SU-DHL-6 (cell line): Measurements from ENCODE around the gene BRAT1.

Experiments
- H2AFZ ChIP-seq: fragments of 200-600 bp; sonication (generic); 2 replicates; pipeline ENCODE4 v1.6.1; 2014; ENCODE audit warnings: low read depth, mild to moderate bottlenecking, moderate library complexity, mixed read lengths, antibody characterized with exemption, low read length; ENCODE audit not compliant: severe bottlenecking
- H3F3A ChIP-seq: fragments of 200-600 bp; shearing (Covaris generic); 2 replicates; pipeline ENCODE4 v1.6.0; 2016; ENCODE audit warnings: antibody characterized with exemption, mild to moderate bottlenecking; ENCODE audit not compliant: insufficient read depth
- H3K27ac ChIP-seq: fragments of 200-600 bp; sonication (generic); 2 replicates; pipeline ENCODE4 v1.5.1; 2016; ENCODE audit warnings: low read depth, mild to moderate bottlenecking, low read length, moderate library complexity, mixed read lengths
- H3K27me3 ChIP-seq: fragments of 200-600 bp; sonication (generic), shearing (Covaris generic); 2 replicates; pipeline ENCODE4 v1.6.0; 2014; ENCODE audit warnings: mild to moderate bottlenecking, low read length
- H3K36me3 ChIP-seq: fragments of 200-600 bp; sonication (generic); 2 replicates; pipeline ENCODE4 v1.6.1; 2014; ENCODE audit warnings: mild to moderate bottlenecking, low read length, mixed read lengths
- H3K4me2 ChIP-seq: fragments of 300-600, 200-600 bp; shearing (Covaris generic), sonication (generic); 2 replicates; pipeline ENCODE4 v1.6.0; 2014; ENCODE audit warnings: low read length, low read depth, mild to moderate bottlenecking; ENCODE audit not compliant: poor library complexity, severe bottlenecking
- H3K4me3 ChIP-seq: fragments of 200-600 bp; sonication (generic); 2 replicates; pipeline ENCODE4 v1.5.1; 2014; ENCODE audit warnings: antibody characterized with exemption, low read length, mild to moderate bottlenecking, mixed read lengths; ENCODE audit not compliant: insufficient read depth, poor library complexity, severe bottlenecking
- H3K79me2 ChIP-seq: fragments of 200-600 bp; sonication (generic); 2 replicates; pipeline ENCODE4 v1.6.1; 2014; ENCODE audit warnings: mild to moderate bottlenecking, low read length, moderate library complexity; ENCODE audit not compliant: insufficient read depth
- H3K9ac ChIP-seq: fragments of 200-600 bp; sonication (generic); 2 replicates; pipeline ENCODE4 v1.7.0; 2014; ENCODE audit warnings: mild to moderate bottlenecking, low read length
- H3K9me2 ChIP-seq: fragments of 200-600 bp; sonication (generic); replicated peaks from 2 replicates; pipeline ENCODE4 v1.6.1; 2014; ENCODE audit warnings: low read length; ENCODE audit not compliant: insufficient read depth
- H3K9me3 ChIP-seq: fragments of 200-600 bp; sonication (generic); 2 replicates; pipeline ENCODE4 v1.6.1; 2014; ENCODE audit warnings: low read length, mixed read lengths; ENCODE audit not compliant: insufficient read depth
- H4K20me1 ChIP-seq: fragments of 200-600 bp; sonication (generic); 2 replicates; pipeline ENCODE4 v1.6.1; 2014; ENCODE audit warnings: low read depth, mild to moderate bottlenecking, antibody characterized with exemption, low read length, moderate library complexity, mixed read lengths
- EZH2phosphoT487 ChIP-seq: fragments of 200-600 bp; sonication (generic), shearing (Covaris generic); conservative IDR thresholded peaks from 2 replicates; pipeline ENCODE4 v1.6.1; 2018; ENCODE audit warnings: mild to moderate bottlenecking, antibody characterized with exemption, low read length, moderate library complexity, mixed read lengths
- TF ChIP-seq, protein P1 (sequence below): fragments of 200-600 bp; sonication (generic); IDR thresholded peaks from one replicate; pipeline ENCODE4 v1.5.1; 2017; ENCODE audit warnings: antibody characterized with exemption, mild to moderate bottlenecking, low read length, moderate library complexity; ENCODE audit not compliant: insufficient read depth, poor library complexity, severe bottlenecking

The BRAT1 gene

DNA sequence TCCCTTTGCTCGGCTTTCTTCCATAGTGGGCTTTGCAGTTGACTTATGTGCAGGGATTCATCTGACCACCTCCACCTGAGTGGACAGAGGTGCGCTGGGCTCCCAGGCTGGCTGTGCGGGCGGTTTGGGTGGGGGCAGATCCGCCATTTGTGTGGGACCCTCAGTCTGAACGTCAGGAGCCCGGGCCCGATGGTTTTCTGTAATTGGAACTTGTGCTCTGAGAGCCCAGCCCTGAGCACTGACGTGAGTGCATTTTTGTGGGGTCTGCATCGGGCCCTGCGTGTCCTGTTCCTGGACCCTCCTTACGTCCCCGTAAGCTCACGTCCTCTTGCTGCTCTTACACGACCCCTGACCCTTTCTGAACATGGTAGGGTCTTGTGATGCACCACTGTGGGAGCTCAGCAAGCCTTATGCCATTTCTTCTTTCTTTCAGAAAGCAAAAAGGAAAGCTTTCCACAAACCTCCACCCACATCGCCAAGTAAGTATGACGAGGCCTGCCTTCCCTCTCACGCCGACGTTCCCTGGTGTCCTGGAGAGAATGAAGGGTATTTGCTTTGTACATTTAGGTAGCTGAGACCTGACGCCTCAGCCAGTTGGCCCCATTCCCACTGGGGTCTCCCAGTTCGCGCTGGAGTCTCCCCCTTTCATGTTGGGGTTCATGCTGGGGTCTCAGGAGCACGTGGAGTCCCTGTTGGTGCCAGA lies 13.3 kb upstream of the BRAT1 start:
- H3K79me2 ChIP-seq, result no peaks in the 10 kb centered on the region
- no peaks in the 10 kb centered on the region for H3F3A ChIP-seq
- no peak overlapping the region for H3K4me3 ChIP-seq
- H3K27ac ChIP-seq, result no peak overlapping the region
- H3K27me3 ChIP-seq, result no peaks in the 10 kb centered on the region
- no peak overlapping the region for H2AFZ ChIP-seq
- no peaks in the 10 kb centered on the region for H4K20me1 ChIP-seq
- H3K9me2 ChIP-seq, result no peaks in the 10 kb centered on the region
- H3K36me3 ChIP-seq, result no peaks in the 10 kb centered on the region
- H3K9me3 ChIP-seq, result no peaks in the 10 kb centered on the region
- no peak for TF ChIP-seq EZH2phosphoT487
- TF ChIP-seq, protein P1, sequence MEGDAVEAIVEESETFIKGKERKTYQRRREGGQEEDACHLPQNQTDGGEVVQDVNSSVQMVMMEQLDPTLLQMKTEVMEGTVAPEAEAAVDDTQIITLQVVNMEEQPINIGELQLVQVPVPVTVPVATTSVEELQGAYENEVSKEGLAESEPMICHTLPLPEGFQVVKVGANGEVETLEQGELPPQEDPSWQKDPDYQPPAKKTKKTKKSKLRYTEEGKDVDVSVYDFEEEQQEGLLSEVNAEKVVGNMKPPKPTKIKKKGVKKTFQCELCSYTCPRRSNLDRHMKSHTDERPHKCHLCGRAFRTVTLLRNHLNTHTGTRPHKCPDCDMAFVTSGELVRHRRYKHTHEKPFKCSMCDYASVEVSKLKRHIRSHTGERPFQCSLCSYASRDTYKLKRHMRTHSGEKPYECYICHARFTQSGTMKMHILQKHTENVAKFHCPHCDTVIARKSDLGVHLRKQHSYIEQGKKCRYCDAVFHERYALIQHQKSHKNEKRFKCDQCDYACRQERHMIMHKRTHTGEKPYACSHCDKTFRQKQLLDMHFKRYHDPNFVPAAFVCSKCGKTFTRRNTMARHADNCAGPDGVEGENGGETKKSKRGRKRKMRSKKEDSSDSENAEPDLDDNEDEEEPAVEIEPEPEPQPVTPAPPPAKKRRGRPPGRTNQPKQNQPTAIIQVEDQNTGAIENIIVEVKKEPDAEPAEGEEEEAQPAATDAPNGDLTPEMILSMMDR, result no peak
- H3K9ac ChIP-seq, result no peak overlapping the region
- no peak overlapping the region for H3K4me2 ChIP-seq

DNA sequence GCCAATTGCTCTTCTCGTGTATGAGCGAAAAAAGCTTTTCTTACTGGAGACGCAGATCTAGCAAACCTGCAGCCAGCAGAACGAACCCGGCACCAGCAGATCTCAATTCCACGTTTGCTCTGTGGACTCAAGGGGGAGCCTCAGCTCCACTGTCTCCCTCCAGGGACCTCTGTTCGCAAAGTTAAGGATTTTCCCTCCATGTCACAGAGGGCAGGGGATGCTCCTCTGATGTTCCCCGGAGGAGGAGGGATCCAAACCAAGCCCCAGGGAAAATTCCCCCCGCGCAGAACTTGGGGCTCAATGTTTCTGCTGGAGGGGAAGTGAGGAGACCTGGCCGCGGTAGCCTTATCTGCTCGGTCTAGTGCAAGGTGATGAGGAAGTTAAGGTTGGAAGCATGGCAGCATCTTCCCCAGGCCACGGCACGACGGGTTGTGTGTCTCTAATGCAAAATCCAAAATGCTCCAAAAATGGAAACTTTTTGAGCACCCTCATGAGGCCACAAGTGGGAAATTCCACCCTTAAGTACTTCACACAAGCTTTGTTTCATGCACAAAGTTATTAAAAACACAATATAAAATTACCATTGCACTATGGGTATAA lies 12.5 kb upstream of the BRAT1 start:
- Histone ChIP-seq H2AFZ (no peak overlapping the region), H4K20me1 (no peaks in the 10 kb centered on the region), H3K27me3 (no peaks in the 10 kb centered on the region), H3K4me3 (no peak overlapping the region), H3K9me3 (no peaks in the 10 kb centered on the region), H3K9me2 (no peaks in the 10 kb centered on the region), H3K36me3 (no peaks in the 10 kb centered on the region), H3K9ac (no peak overlapping the region), H3K27ac (no peak overlapping the region), H3K4me2 (no peak overlapping the region), H3F3A (no peaks in the 10 kb centered on the region), H3K79me2 (no peaks in the 10 kb centered on the region)
- TF ChIP-seq EZH2phosphoT487, result no peak
- TF ChIP-seq, protein P1, result peak; percentile 46

DNA sequence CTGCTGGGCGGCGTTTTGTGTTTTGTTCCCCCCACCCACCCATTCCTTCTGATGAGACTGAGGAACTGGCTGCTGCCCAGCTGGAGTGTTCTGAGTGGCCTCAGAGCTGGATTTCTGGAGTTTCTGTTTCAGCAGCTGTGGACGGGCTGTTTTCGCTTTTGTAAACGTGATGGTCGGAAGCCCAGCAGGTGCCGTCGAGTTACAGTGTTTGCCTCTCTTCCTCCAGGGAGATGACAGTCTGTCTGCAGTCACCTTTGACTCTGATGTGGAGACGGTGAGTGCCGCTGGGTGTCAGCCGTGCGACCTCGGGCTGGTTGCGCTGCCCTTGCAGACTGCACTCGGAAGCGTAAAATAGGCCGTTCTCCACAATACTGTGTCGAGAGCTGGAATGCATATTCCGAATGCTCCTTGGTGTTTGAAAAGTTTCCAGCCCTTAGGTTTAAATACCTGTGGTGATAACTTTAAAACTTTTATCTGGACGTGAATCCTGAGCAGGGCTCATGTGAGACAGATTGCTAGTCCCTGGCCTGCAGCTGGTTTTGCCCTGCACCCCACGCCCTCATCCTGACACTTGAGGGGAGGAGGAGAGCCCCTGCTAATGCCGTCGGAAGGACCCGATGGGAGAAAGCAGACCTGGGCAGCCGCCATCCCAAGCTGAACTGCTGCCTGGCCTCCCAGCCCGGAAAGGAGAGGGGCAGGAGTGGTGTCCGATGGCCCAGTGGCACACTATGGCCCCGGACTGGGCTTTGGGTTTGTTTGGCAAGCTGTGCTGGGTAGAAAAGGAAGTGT lies 11.8 kb upstream of the BRAT1 start:
- H3K9me3 ChIP-seq, result no peaks in the 10 kb centered on the region
- no peak overlapping the region for H3K9ac ChIP-seq
- no peaks in the 10 kb centered on the region for H4K20me1 ChIP-seq
- H2AFZ ChIP-seq, result no peak overlapping the region
- H3K36me3 ChIP-seq, result no peaks in the 10 kb centered on the region
- no peaks in the 10 kb centered on the region for H3K27me3 ChIP-seq
- H3K9me2 ChIP-seq, result no peaks in the 10 kb centered on the region
- H3F3A ChIP-seq, result no peaks in the 10 kb centered on the region; the same call in 1 of the 2 replicates
- no peak overlapping the region for H3K4me3 ChIP-seq
- no peak overlapping the region for H3K4me2 ChIP-seq
- H3K27ac ChIP-seq, result no peak overlapping the region
- TF ChIP-seq, protein P1, result no peak
- TF ChIP-seq EZH2phosphoT487, result no peak
- no peaks in the 10 kb centered on the region for H3K79me2 ChIP-seq
